ENCODE results near the gene EHF.
"Not testable (repeated sequence)": the region's sequence is repeated elsewhere in the genome, so short reads cannot be mapped to it uniquely, and the experiment has no call there.

The EHF gene

DNA sequence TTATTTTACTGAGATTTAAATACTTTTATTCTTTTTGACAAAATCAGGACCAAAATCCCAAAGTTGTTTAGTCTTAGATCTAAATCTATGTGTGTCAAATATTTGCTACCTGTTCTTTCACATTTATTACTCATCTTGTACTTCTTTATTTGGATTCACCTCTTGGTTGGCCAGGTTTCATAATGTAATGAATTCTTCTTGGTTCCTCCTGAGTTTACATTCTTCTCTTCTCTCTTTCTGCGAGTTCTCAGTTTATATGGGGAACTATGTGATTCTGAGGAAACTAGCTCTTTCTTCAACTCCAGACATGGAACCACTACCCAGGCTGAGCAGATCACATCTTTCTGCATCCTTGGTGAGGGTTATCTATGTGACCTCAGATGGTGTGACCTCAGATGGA lies 50.2 kb downstream of the EHF start:
- DNase-seq, result no peak

DNA sequence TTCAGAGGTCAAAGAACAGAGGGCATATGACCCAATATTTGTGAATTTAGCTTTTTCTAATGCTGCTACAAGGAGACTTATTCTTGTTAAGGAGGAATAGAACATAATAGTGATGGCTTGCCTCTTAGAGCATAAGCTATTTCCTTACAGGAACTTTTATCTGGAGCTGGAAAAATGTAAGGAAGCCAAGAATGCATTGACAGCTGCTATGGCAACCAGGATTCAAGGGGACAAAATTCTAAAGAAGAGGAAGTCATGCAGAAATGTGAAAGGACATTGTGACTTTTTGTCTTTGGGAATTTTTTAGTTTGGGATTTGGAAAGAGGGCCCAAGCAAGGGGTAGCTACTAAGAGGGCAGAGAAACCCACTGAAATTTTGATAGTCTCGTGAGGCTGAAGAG lies 51.1 kb downstream of the EHF start:
- DNase-seq, result no peak

DNA sequence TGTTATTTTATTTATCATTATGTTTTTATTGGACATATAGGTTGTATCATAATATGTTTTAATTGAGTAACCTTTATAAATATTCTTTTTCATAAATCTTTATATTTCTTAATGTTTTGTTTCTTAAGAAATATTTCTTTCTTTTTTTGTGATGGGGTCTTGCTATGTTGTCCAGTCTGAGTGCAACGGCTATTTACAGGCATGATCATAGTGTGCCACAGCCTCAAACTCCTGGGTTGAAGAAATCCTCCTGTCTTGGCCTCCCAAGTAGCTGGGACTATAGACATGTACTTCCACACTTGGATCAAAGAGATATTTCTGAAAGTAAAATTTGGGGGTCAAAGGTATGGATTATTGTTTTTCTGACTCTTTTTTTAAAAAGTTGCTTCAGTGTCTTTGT lies 53.1 kb downstream of the EHF start:
- no peak for DNase-seq

GRCh38 chr11:34676227-34676626 lies 55.3 kb downstream of the EHF start:
- no peak for DNase-seq

GRCh38 chr11:34679681-34680080 lies 58.8 kb downstream of the EHF start:
- DNase-seq, result no peak

DNA sequence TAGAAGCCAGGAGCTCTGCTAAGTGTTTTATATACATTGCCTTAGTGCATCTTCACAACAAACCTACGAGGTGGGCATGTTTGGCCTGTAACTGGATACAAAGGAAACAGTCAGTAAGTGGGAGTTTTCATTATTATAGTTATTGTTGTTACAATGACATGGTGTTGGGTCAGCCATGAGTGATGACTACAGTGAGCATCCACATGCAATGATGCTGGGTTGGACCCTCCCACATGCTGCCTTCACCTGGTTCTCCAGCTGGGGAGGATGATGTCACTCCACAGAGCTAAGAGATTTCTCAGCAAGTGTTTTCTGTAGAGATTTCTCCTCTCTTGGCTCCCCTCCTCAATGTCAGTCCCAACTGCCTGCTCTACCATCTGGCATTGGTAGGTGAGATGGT lies 59.3 kb downstream of the EHF start:
- DNase-seq, result no peak

DNA sequence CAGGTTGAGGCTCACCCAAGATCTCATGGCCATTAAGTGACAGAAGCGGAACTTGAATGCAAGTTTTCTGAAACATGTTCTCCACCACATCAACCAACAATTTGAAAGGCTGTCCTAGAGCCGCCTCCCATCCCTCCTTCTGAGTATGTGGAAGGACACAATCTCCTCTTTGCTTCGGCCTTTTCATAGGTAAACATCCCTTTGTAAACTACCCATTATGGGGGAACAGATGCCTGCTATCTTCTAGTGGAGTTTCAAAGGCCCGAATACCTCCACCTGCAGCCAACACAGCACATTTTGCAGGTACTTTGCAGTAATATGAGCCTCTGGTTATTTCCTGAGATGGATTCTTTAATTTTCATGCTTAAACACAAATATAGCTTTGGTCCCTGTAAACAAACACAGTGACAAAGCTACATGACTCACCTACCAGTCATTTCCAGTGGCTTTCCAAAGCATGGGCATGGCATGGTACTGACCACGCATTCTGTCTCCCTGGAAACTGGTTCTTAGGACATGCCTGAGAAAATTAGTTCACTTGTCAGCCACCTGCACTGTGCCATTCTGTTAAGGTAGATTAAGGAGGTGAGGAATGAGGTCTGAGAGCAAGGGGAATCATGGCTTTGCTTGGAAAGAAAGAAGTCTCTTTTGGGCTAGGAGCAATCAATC lies 60.2 kb downstream of the EHF start:
- no peak for DNase-seq

DNA sequence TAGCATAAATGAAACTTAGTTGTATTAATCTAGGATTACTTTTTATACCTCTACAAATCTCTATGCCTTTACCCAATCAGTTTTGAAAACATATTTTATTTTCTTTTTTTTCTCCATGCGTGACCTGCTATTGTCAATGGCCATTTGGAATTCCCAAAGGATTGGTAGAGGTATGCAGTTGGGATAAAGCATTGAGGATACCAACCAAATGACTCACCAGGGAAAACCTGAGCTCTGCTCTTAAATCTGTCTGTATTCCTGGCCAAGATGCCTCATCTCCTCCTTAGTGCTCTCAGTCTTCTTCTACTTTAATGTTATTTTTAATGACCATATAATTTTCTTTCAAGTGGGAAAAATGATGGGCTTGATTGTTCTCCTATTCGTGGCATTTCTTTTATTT lies 61.9 kb downstream of the EHF start:
- no peak for DNase-seq

DNA sequence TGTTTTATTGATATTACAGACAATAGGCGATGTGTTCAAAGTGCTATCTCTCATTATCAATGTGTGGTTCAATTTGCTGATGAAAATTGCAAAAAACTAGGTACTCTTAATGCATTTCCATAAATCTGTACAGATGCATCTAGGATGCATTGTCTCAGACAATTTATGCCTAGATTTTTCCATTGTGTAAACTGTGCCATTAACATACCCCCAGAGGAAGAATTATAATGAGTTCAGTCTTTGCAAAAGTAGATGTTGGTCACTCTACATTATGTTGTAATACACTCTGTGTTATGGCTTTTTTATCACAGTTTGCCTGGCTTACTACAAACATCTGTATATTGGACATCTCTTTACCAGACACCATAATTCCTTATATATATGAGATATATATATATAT lies 62.5 kb downstream of the EHF start:
- DNase-seq, result no peak

- DNase-seq, result no peak
Observed at GRCh38 chr11:34685864-34686263, 65.0 kb downstream of the EHF start.

- not testable (repeated sequence) for DNase-seq
Observed at GRCh38 chr11:34692299-34692698, 71.4 kb downstream of the EHF start.

DNA sequence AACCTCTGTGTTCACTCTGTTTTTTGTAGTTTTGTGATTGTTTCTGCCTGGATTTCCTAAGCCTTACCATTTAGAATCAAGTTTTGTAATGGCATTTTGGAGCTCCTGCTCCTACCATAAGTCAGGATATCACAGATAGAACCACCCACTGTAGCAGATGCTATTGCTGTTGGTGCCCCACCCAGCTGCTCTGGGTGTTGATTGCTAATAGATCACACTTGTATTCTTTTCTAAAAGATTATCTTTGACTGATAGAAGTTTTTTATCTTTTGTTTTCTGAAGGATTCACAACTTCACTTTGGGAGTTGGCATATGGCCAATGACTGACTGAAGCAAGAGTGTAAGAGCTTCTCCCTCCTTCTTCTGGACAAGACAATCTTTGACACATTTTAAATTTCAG lies 76.0 kb downstream of the EHF start:
- DNase-seq, result peak in 1 of 4 experiments; percentile 5

GRCh38 chr11:34706709-34707461 lies 86.0 kb downstream of the EHF start:
- DNase-seq, result no peak

- peak in 2 of 4 experiments; percentile 32 to 37 for DNase-seq
Observed at GRCh38 chr11:34707462-34707840, 86.6 kb downstream of the EHF start.

Measured in suppressor macrophage (primary cell).